AG10803 (cell line): ENCODE data around the gene ZNF525.
A peak's percentile ranks its signal among the peaks of the same experiment; 100 is the strongest.
"Not testable (repeated sequence)": the region's sequence is repeated elsewhere in the genome, so short reads cannot be mapped to it uniquely, and the experiment has no call there.

Source experiments
- DNase-seq: peaks from one replicate; pipeline ENCODE4 v3.0.0; 2010; ENCODE audit warnings: low read depth
- H3K4me3 ChIP-seq: 2 replicates; pipeline ENCODE4 v1.5.1; 2011; ENCODE audit warnings: mild to moderate bottlenecking, low read length, control low read depth
- TF ChIP-seq, protein P1 (sequence below): conservative IDR thresholded peaks from 2 replicates; pipeline ENCODE4 v1.5.1; 2011; ENCODE audit warnings: mild to moderate bottlenecking, low read length, control low read depth, inconsistent platforms

Gene ZNF525

DNA sequence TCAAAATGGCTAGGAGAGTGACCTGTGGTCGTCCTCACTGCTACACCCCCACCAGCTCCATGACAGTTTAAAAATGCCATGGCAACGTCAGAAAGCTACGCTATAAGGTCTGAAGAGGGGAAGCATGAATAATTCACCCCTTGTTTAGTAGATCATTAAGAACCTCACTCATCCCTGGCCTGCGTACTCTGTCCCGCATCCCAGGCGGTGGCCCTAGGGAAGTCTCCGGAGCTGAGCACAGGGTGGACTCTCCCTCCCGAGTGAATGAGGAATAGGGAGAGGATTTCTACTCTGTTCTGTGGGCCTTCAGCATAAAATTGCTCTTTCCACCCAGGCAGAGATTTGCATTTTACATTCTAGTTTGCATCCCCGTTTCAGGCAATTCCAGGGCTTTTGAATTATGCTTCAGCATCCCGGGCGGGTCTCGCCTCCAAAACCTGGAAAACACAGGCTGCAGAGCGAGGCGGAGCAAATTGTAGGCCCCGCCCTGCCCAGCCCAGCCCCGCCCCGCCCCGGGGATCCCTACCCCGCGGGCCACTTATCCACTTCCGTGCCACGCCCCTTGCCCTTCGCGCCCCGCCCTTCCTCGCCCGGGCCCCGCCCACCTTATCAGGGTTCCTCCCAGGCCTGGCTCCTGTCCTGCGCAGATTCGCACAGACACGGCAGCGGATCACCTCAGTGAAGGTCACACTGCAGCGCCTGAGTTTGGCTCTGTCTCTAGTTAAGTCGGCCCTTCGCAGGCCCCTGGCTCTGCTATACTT, 7.5 kb upstream of the ZNF525 start:
- no peak for DNase-seq
- TF ChIP-seq, protein P1, sequence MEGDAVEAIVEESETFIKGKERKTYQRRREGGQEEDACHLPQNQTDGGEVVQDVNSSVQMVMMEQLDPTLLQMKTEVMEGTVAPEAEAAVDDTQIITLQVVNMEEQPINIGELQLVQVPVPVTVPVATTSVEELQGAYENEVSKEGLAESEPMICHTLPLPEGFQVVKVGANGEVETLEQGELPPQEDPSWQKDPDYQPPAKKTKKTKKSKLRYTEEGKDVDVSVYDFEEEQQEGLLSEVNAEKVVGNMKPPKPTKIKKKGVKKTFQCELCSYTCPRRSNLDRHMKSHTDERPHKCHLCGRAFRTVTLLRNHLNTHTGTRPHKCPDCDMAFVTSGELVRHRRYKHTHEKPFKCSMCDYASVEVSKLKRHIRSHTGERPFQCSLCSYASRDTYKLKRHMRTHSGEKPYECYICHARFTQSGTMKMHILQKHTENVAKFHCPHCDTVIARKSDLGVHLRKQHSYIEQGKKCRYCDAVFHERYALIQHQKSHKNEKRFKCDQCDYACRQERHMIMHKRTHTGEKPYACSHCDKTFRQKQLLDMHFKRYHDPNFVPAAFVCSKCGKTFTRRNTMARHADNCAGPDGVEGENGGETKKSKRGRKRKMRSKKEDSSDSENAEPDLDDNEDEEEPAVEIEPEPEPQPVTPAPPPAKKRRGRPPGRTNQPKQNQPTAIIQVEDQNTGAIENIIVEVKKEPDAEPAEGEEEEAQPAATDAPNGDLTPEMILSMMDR = no peak
- no peak overlapping the region for H3K4me3 ChIP-seq

DNA sequence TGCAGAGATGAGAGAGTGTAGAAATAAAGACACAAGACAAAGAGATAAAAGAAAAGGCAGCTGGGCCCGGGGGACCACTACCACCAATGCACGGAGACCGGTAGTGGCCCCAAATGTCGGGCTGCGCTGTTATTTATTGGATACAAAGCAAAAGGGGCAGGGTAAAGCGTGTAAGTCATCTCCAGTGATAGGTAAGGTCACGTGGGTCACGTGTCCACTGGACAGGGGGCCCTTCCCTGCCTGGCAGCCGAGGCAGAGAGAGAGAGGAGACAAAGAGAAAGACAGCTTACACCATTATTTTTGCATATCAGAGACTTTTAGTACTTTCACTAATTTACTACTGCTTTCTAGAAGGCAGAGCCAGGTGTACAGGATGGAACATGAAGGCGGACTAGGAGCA, 5.4 kb upstream of the ZNF525 start:
- DNase-seq, H3K4me3 ChIP-seq: not testable (repeated sequence)

DNA sequence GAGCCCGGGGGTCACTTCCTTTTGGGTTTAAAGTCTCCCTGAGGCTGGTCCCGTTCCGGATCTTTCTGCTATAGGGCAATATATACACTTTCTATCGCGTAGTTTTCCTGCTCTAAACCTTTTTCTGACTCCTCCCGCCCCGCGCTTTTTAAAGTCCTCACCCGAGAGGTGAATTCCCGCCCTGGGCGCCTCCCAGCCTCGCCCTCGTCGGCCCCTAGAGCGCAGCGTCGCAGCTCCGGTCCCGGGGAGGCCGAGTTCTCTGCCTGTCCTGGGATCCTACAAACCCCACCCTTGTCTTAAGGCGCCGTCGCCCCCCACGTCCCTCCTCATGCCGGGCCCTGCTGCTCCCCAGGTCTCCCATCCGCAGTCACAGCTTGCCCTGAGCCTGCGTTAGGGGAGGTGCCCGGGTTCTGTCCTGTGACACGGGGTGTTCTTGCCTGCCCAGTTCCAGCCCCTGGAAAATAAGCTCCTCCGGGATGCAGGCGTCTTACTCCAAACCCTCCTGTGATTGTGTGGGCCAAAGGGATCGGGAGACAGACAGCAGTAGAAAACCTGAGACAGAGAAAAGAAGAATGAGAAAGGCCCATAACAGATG, 491 bp downstream of the ZNF525 start:
- TF ChIP-seq, protein P1 = no peak
- DNase-seq = peak; percentile 15
- H3K4me3 ChIP-seq = peak overlapping the region; percentile 75

DNA sequence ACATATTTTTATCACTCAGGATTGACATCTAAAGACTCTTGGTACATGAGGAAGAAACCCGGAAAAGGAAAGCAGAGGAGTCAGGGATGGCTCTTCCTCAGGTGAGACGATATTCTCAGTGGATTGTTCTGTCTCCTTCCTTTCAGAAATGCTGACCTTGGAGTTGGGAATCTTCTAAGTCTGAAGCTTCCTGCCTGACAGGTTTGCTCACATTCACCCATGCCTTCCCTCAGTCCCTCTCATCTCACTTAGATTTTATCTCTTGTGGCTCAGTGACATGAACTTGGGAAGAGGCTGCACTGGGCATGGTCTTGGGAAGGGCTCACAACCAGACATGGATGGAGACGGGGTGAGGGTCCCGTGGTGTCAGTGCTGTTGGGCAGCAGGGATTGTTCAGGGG, 6.7 kb downstream of the ZNF525 start:
- H3K4me3 ChIP-seq = no peak overlapping the region
- TF ChIP-seq, protein P1 = no peak
- no peak for DNase-seq

DNA sequence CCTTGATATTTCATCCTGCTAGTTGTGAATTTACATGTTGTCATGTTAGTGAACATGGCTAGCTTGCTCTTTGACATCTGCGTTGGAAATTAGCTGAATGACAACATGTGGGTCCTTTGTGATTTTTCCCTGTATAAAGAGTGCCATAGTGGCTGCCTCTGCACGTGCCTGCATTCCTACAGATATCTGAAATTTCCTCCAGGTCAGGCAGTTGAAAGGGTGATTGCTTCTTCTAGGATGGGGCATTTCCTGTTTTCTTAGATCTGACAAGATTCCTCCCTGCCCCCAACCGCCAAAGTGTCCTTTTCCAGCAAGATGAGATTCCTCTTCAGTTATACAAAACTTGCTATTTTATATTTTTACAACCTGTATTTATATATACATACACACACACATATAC, 8.8 kb downstream of the ZNF525 start:
- no peak for DNase-seq
- H3K4me3 ChIP-seq = no peak overlapping the region
- TF ChIP-seq, protein P1 = no peak

DNA sequence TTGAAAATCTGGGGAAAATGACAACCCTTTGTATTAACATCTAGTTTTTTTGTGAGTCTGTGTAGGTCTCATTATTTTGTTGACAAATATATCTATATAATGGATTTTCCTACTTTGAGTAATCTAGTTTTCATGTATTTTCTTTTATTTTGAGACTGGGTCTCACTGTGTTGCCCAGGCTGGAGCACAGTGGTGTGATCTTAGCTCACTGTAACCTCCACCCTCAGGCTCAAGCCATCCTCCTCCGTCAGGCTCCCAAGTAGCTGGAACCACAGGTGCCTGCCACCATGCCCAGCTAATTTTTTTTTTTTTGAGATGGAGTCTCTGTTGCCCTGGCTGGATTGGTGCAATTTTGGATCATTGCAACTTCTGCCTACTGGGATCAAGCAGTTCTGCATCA, 9.2 kb downstream of the ZNF525 start:
- no peak for DNase-seq
- H3K4me3 ChIP-seq = no peak overlapping the region
- TF ChIP-seq, protein P1 = no peak

DNA sequence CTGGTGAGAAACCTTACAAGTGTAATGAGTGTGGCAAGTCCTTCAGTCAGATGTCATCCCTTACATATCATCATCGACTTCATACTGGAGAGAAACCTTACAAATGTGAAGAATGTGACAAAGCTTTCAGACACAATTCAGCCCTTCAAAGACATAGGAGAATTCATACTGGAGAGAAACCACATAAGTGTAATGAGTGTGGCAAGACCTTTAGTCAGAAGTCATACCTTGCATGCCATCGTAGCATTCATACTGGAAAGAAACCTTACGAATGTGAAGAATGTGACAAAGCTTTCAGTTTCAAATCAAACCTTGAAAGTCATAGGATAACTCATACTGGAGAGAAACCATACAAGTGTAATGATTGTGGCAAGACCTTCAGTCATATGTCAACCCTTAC, 15.9 kb downstream of the ZNF525 start:
- DNase-seq = no peak
- TF ChIP-seq, protein P1 = no peak
- H3K4me3 ChIP-seq = no peak overlapping the region
